Stimulated activated CD4-positive, alpha-beta T cell treated with anti-CD3 and anti-CD28 coated beads, Interleukin-4, amount 100 ng/mL, for 1 hour (primary cell): Measurements from ENCODE around the gene EDNRA.

Experiments used
- DNase-seq: peaks from one replicate; pipeline ENCODE4 v3.0.0-alpha.2; 2020

The EDNRA gene

DNA sequence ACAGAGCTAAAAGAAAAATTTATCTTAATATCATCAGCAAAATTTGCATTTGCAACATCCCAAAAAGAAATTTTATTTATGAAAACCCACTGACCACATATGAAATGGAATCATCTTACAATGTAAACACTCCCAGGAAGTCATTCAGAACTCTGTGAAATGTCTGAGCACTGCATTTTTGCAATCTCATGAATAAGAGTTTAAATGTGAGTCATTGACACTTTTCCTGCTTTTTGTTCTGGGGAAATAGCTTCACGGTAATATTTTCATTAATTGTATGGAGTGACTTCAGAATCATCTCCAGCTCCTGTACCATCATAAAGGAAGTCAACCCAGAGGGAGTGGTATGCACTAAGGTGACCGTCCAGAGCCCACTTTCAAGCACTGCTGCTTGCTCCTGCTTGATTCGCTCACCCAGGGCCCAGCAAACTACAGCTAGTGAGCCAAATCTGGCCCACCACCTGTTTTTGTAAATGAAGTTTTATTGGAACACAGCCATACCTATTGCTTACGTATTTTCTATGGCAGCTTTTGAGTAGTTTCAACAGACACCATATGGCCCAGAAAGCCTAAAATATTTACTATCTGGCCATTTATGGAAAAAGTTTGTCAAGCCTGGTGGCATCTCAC lies 17.2 kb downstream of the EDNRA start:
- DNase-seq: no peak

GRCh38 chr4:147508346-147508745 lies 27.4 kb downstream of the EDNRA start:
- no peak for DNase-seq

- no peak for DNase-seq
Observed at GRCh38 chr4:147509386-147509785, 28.5 kb downstream of the EDNRA start.

DNA sequence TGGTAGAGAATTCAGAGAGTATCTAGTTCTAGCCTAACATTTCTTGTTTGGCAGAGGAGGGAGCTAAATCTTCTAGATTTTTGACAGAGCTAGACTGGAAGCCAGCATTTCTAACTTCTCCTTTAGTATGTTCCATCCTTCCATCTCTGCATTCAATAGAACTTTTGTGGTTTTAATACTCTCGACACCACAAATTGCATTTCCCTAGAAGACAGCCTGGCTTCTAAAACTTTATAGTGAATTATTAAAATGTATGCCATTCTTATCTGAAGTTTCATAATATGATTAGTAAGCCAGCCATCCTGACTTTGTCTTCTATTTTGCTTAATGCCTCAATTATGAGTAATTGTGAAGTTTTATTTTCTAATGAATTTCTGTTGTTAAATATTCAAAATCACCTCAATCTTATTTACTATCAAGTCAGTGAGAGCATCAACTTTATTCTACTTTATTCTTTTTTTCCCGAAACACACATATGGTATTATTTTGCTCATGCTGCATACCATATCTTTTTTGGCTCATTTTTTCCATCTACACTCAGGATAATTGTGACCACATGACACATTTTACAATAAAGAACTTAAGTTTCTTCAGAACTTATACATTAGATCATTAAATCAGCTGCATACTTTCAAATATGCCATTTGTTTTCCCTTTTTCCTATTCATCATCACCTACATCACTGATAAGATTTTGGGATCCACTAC lies 30.2 kb downstream of the EDNRA start:
- no peak for DNase-seq

DNA sequence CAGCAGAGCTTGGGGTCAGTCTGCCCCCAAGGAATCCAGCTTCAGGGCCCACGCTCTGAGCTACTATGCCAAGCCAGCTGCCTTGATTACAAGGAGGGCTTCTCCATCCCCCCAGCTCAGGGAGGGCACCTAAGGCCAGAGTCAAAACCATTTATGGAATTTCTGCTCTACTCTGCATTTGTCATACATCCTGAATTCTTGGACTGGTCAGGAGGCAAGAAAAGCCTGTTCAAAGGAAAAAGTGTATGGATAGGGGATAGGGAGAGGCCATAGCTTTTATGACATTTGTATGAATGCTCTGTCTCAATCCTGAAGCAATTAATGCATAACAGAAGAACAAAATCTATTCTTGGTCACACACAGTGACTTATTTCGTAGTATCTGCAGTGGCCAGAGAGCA lies 32.2 kb downstream of the EDNRA start:
- no peak for DNase-seq

DNA sequence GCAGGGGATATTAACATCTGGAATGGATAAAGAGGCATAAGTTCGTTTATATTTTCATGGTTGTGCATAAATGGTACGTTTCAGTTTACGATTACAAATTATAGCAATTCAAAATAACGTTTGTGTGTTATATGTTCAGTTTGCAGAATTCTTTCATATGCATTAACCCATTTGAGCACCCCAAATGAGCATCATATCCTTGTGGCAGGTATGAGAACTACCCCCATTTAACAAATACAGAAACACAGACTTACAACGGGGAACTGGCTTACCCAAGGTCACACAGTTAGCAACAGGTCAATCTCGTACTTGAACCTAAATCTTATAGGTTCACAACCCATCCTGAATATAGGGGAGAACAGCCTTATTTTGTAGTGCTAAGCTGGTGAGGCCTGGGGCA lies 33.1 kb downstream of the EDNRA start:
- no peak for DNase-seq

DNA sequence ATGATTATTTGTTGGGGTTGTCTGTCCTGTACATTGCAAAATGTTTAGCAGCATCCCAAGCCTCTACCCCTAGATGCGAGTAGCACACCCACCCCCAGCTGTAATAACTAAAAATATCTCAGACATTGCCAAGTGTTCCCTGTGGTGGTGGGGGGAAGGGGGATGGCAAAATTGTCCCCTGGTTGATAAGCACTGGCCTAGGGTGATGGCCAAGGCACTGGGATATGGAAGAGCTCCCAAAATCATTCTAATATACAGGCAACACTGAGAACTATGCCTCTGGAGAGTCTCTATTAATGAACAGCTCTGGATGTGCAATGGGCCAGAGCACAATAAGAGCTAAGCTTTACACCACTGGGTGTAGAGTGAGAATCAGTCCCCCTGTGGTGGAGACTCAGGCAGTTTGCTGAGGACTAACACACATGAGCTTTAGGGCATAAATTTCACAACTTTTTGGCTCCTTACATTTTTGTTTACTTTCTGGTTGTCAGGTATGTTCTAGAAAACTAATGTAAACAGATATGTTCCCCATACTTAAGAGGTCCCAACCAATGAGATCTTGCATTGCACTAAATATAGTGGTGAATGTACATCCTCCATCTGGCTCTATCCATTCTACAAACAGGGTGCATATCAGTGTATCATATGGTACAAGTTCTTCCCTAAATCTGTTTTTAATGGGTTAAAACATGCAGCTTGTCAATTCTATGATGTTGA lies 34.5 kb downstream of the EDNRA start:
- DNase-seq: no peak

DNA sequence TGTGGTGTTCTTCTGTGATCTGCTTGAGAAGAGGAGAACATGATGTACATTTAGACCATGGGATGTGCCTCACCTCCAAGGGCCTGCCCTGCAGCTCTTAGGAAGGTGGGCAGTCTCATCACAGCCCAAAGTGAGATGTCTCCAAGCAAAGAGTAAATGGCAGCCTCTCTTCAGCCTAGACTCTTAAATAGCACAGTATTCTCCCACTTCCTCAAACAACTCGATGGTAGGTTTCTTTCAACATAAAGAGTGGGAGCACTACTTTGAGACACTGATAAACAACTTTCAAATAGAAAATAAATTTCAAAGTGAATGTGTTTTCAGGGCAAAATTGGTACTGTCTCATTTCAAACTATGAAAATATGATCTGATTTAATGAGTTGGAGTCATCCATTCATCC lies 35.2 kb downstream of the EDNRA start:
- DNase-seq: no peak

- DNase-seq: no peak
Observed at GRCh38 chr4:147518086-147518485, 37.2 kb downstream of the EDNRA start.

GRCh38 chr4:147518846-147519767 lies 38.2 kb downstream of the EDNRA start:
- peak; percentile 24 for DNase-seq

DNA sequence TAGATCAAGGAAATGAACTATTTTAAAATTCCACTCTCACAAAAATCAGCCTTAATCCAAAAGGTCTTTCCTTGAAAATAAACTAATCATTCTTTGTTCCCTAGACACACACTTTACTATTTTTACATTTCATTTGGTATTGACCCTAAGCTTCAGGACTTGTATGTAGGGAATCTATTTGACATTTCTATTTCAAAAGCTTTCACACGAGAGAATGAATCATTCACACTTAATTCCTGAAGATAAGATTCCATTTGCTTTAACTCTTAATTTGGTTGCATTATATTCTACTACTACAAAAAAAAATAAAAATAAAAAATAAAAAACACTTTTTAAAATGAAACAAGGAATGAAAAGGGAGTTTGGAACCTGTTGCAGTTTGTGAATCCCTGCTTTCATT lies 43.7 kb downstream of the EDNRA start:
- DNase-seq: no peak

DNA sequence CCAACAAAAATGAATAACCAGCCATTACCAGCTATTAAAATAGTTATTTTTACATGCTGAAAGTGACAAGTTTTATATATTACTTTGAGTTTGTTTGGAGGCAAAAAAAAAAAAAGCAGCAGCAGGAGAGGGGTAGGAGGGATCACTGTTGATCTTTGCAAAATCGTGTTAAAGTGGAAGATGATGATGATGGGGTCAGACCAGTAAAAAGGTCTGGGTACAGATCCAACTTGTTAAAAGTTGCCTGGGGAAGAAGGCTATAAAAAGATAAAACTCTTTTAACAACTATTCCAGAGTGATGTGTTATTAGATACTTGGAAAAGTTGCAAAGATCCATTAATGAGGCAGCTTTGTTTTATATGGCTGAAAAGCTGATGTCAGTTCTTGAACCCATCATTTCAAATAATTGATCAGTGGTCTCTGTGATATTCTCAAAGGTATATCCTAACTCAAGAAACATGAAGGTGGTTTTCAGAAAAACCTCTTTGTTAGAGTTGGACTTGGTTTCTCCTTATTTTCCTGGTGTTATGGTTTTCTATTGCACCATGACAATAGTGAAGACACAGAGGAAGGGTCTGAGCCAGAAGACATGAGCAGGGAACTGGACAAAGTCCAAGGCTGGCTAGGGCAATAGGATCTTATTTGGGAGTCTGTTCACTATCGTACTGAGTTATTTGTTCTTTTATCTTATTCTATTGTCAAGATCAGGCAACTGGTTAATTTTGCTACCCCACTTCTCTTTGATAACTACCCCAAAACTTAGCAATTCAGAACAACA lies 44.8 kb downstream of the EDNRA start:
- no peak for DNase-seq

DNA sequence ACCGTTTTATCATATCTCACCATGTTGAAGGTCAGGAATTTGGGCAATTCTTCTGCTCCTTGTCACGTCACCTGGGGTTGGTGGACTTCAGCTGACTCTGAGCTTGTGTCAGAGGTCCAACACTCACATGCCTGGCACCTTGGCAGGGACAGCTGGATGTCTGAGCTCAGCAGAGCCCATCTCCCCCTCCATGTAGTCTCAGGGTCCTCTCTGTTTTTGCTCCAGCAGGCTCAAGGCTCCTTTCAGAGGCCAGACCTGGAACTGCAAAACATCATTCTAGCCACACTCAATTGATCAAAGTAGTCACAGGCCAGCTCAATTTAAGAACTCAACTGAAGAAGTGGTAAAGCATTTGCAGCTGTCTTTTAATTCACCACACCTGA lies 45.4 kb downstream of the EDNRA start:
- DNase-seq: no peak

GRCh38 chr4:147528054-147528453 lies 47.2 kb downstream of the EDNRA start:
- no peak for DNase-seq

DNA sequence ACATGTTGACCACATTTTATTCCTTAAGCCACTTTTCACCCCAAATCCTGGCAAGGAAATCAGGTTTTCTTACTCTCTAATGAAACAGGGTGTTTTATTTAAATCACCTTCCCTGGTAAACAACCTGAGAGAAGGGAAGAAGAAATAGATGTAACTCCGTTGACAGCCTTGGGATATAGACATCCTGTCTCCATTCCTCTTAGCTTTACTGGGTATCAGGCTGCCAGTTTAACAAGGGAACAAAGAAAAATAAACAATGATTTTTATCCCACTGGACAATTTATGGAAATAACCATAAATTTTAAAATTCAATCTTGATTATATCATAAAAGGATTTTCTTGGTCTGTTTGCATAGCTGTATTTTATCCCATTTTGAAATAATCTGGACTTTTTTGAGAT lies 49.2 kb downstream of the EDNRA start:
- DNase-seq: no peak

DNA sequence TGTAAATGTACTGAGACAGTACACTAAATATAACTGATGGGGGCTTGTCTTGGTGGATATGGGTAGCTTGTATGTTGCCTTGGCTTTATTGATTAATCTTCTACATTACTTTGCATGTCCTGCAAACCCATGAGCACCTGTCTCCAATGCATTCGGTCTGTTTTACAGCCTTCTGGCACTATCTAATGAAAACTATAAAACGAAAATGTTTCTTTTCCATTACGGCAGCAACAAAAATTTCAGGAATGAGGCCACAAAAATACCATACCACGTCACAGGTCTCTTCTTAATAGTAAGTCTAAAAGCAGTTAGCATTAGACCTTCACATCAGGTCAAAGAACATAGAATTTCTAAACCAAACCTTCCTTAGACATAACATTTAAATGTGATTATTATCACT lies 49.8 kb downstream of the EDNRA start:
- DNase-seq: no peak

GRCh38 chr4:147532896-147533295 lies 52.0 kb downstream of the EDNRA start:
- no peak for DNase-seq

GRCh38 chr4:147533331-147533730 lies 52.4 kb downstream of the EDNRA start:
- DNase-seq: no peak

- DNase-seq: no peak
Observed at GRCh38 chr4:147535124-147535523, 54.2 kb downstream of the EDNRA start.

- DNase-seq: no peak
Observed at GRCh38 chr4:147538711-147539110, 57.8 kb downstream of the EDNRA start.

- DNase-seq: no peak
Observed at GRCh38 chr4:147539959-147540358, 59.1 kb downstream of the EDNRA start.

- DNase-seq: no peak
Observed at GRCh38 chr4:147542229-147542990, 61.5 kb downstream of the EDNRA start.
